SK-N-MC (cell line): ENCODE measurements around the gene ANKFN1.

Experiments used
- EZH2 ChIP-seq: fragments of 200-600 bp; sonication (generic); IDR thresholded peaks from one replicate; pipeline ENCODE4 v1.6.1; 2017; ENCODE audit warnings: antibody characterized with exemption
- FOXP2 ChIP-seq: optimal IDR thresholded peaks from 2 replicates; pipeline ENCODE3; 2011; ENCODE audit warnings: mild to moderate bottlenecking, moderate library complexity; ENCODE audit not compliant: insufficient read depth; ENCODE audit errors: extremely low read length, control extremely low read depth
- POLR2AphosphoS5 ChIP-seq: IDR thresholded peaks from 2 replicates; pipeline ENCODE4 v1.6.1; 2012; ENCODE audit warnings: mild to moderate bottlenecking, low read depth, low read length, borderline replicate concordance

GRCh38 chr17:56416682-56417351, 263.5 kb downstream of the ANKFN1 start:
- TF ChIP-seq POLR2AphosphoS5 (no peak), EZH2 (no peak), FOXP2 (no peak)
